ENCODE results near the gene PRCC. TPM values are rescaled to one million over a fixed set of nuclear protein-coding genes. Genes with fewer than 3 reads are reported as not detected.

PRCC gene
- total RNA-seq, 4 donors from 2014 or later, result 25.1 to 44.6 (median 30.8) TPM

GRCh38 chr1:156733989-156734584 is 33.2 kb upstream of the PRCC start:
- TF ChIP-seq EP300 (IDR thresholded peaks at IDR 0.05), result no peak
- no peak for TF ChIP-seq CTCF (IDR thresholded peaks at IDR 0.05)
- no peak for TF ChIP-seq POLR2A (IDR thresholded peaks at IDR 0.05)
- peaks cover 0 to 18% (median 4%) of the 10 kb centered on the region in 4 donors for H3K4me1 ChIP-seq
- no peak overlapping the region for H3K4me3 ChIP-seq
- H3K36me3 ChIP-seq, result peaks cover 0 to 66% (median 3%) of the 10 kb centered on the region in 3 donors
- WGBS, 2 donors, result 86 to 92% methylated on average over 19 to 20 of the region's 20 CpGs
- no peaks in the 10 kb centered on the region for H3K27me3 ChIP-seq
- no peak for DNase-seq (ENCODE audit: low spot score in 2 of 2)
- H3K9me3 ChIP-seq, result no peaks in the 10 kb centered on the region
- H3K27ac ChIP-seq, result no peak overlapping the region

GRCh38 chr1:156738407-156738806 is 28.9 kb upstream of the PRCC start:
- peaks cover 0 to 60% (median 9%) of the 10 kb centered on the region in 3 donors for H3K36me3 ChIP-seq
- TF ChIP-seq CTCF (IDR thresholded peaks at IDR 0.05), result no peak
- no peak for TF ChIP-seq EP300 (IDR thresholded peaks at IDR 0.05)
- TF ChIP-seq POLR2A (IDR thresholded peaks at IDR 0.05), result no peak
- H3K9me3 ChIP-seq, result no peaks in the 10 kb centered on the region
- DNase-seq (ENCODE audit: low spot score in 2 of 2), result no peak
- H3K27me3 ChIP-seq, result no peaks in the 10 kb centered on the region
- peaks cover 0 to 32% (median 11%) of the 10 kb centered on the region in 4 donors for H3K4me1 ChIP-seq
- WGBS, 2 donors, result 83 to 87% methylated on average over 10 of the region's 10 CpGs
- H3K27ac ChIP-seq, result no peak overlapping the region
- H3K4me3 ChIP-seq, result no peak overlapping the region

GRCh38 chr1:156738916-156739315 is 28.4 kb upstream of the PRCC start:
- WGBS, 2 donors, result 80 to 84% methylated on average over 2 of the region's 2 CpGs
- H3K9me3 ChIP-seq, result no peaks in the 10 kb centered on the region
- peaks cover 0 to 60% (median 12%) of the 10 kb centered on the region in 3 donors for H3K36me3 ChIP-seq
- H3K27me3 ChIP-seq, result no peaks in the 10 kb centered on the region
- peaks cover 0 to 37% (median 11%) of the 10 kb centered on the region in 4 donors for H3K4me1 ChIP-seq
- H3K27ac ChIP-seq, result no peak overlapping the region
- no peak for TF ChIP-seq POLR2A (IDR thresholded peaks at IDR 0.05)
- TF ChIP-seq CTCF (IDR thresholded peaks at IDR 0.05), result no peak
- DNase-seq (ENCODE audit: low spot score in 2 of 2), result no peak
- no peak overlapping the region for H3K4me3 ChIP-seq

- peak overlapping the region in 3 of 4 donors; percentile 37 to 90 (median 53) for H3K27ac ChIP-seq
- H3K4me1 ChIP-seq, result peaks cover 0 to 51% (median 11%) of the 10 kb centered on the region in 4 donors
- 18% methylated on average over 7 of the region's 7 CpGs for WGBS, 2 donors
- H3K9me3 ChIP-seq, result no peaks in the 10 kb centered on the region
- peak overlapping the region; percentile 47 to 81 (median 70) for H3K4me3 ChIP-seq
- DNase-seq (ENCODE audit: low spot score in 2 of 2), result no peak
- no peaks in the 10 kb centered on the region for H3K27me3 ChIP-seq
- no peak for TF ChIP-seq POLR2A (IDR thresholded peaks at IDR 0.05)
- TF ChIP-seq EP300 (IDR thresholded peaks at IDR 0.05), result no peak
- TF ChIP-seq CTCF (IDR thresholded peaks at IDR 0.05), result no peak
- peaks cover 0 to 66% (median 15%) of the 10 kb centered on the region in 3 donors for H3K36me3 ChIP-seq
These were observed 27.0 kb upstream of the PRCC start for GRCh38 chr1:156740237-156740740.

- Histone ChIP-seq H3K27me3 (no peaks in the 10 kb centered on the region), H3K27ac (peak within 1 kb of the TSS; percentile 85 to 93 (median 89)), H3K4me3 (peak within 1 kb of the TSS; percentile 47 to 81 (median 70)), H3K9me3 (no peaks in the 10 kb centered on the region), H3K4me1 (peaks cover 0 to 57% (median 18%) of the 10 kb centered on the region in 4 donors), H3K36me3 (peaks cover 0 to 63% (median 15%) of the 10 kb centered on the region in 3 donors)
- DNase-seq (ENCODE audit: low spot score in 2 of 2), result peak; percentile 95 to 99
- TF ChIP-seq CTCF (IDR thresholded peaks at IDR 0.05), result peak in 2 of 5 experiments; percentile 21 to 42
- TF ChIP-seq EP300 (IDR thresholded peaks at IDR 0.05), result peak; percentile 97
- TF ChIP-seq POLR2A (IDR thresholded peaks at IDR 0.05), result peak in 1 of 2 donors; percentile 51
- whole genome bisulfite sequencing, 2 donors, result 0 to 1% methylated on average over 35 to 38 of the region's 38 CpGs
These were observed 26.4 kb upstream of the PRCC start, which contains the start of gene MRPL24 for GRCh38 chr1:156740741-156741480. MRPL24 (minus strand) TSS chr1:156741088; CDS start chr1:156738704, 2,384 bp downstream.
